Measurements from ENCODE around the gene NPIPA1.
"Not testable (repeated sequence)": the region's sequence is repeated elsewhere in the genome, so short reads cannot be mapped to it uniquely, and the experiment has no call there.

NPIPA1 gene

DNA sequence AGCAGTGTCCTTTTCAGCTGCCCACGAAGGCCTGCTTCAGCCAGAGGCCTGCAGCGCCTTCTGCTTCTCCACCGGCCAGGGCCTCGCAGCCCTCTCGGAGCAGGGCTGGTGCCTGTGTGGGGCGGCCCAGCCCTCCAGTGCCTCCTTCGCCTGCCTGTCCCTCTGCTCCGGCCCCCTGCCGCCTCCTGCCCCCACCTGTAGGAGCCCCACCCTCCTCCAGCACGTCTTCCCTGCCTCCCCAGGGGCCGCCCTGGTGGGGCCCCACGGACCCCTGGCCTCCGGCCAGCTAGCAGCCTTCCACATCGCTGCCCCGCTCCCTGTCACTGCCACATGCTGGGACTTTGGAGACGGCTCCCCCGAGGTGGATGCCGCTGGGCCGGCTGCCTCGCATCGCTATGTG is 18.7 kb upstream of the NPIPA1 start:
- H3K27ac ChIP-seq (ENCODE audit: low read depth, low read length); H3K4me1 ChIP-seq (ENCODE audit: control insufficient read depth, insufficient read depth, low read length); H3K9me3 ChIP-seq (ENCODE audit: control insufficient read depth, insufficient read depth, low read depth, low read length); H3K9ac ChIP-seq (ENCODE audit: low read length); H3K27me3 ChIP-seq (ENCODE audit: control insufficient read depth, insufficient read depth, low read length); H3K36me3 ChIP-seq (ENCODE audit: control insufficient read depth, insufficient read depth, low read length); H3K4me3 ChIP-seq (ENCODE audit: low read depth, low read length): not testable (repeated sequence)

GRCh38 chr16:14919837-14920600 is 17.2 kb upstream of the NPIPA1 start:
- not testable (repeated sequence) for H3K9ac ChIP-seq (ENCODE audit: low read length); H3K4me1 ChIP-seq (ENCODE audit: control insufficient read depth, insufficient read depth, low read length); H3K27ac ChIP-seq (ENCODE audit: low read depth, low read length); H3K4me3 ChIP-seq (ENCODE audit: low read depth, low read length); H3K36me3 ChIP-seq (ENCODE audit: control insufficient read depth, insufficient read depth, low read length); H3K9me3 ChIP-seq (ENCODE audit: control insufficient read depth, insufficient read depth, low read depth, low read length); H3K27me3 ChIP-seq (ENCODE audit: control insufficient read depth, insufficient read depth, low read length)

- not testable (repeated sequence) for H3K27ac ChIP-seq (ENCODE audit: low read depth, low read length); H3K4me1 ChIP-seq (ENCODE audit: control insufficient read depth, insufficient read depth, low read length); H3K9me3 ChIP-seq (ENCODE audit: control insufficient read depth, insufficient read depth, low read depth, low read length); H3K36me3 ChIP-seq (ENCODE audit: control insufficient read depth, insufficient read depth, low read length); H3K9ac ChIP-seq (ENCODE audit: low read length); H3K4me3 ChIP-seq (ENCODE audit: low read depth, low read length); H3K27me3 ChIP-seq (ENCODE audit: control insufficient read depth, insufficient read depth, low read length)
Observed at GRCh38 chr16:14922285-14922684, 15.0 kb upstream of the NPIPA1 start.

DNA sequence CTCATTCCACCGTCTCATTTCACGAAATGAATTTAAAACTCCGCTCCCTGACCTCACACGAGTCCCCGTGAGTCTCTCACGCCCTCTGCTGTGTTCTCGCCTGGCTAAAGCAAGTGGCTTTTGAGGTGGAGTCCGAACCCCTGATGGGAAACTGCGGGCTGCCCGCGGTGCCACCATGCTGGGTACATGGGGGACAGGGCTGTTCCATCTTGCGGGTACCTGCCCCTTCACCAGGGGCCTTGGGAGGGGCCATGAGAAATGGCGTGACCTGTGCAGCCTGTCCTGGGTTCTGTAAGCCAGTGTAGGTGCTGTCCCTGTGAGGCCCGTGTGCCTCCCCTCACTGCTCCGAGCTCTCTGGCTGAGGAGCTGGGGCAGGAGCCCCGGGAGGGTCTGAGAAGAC is 14.3 kb upstream of the NPIPA1 start:
- not testable (repeated sequence) for H3K9me3 ChIP-seq (ENCODE audit: control insufficient read depth, insufficient read depth, low read depth, low read length); H3K4me3 ChIP-seq (ENCODE audit: low read depth, low read length)

GRCh38 chr16:14923394-14924088 is 13.7 kb upstream of the NPIPA1 start:
- not testable (repeated sequence) for H3K36me3 ChIP-seq (ENCODE audit: control insufficient read depth, insufficient read depth, low read length); H3K4me1 ChIP-seq (ENCODE audit: control insufficient read depth, insufficient read depth, low read length); H3K9ac ChIP-seq (ENCODE audit: low read length); H3K4me3 ChIP-seq (ENCODE audit: low read depth, low read length); H3K9me3 ChIP-seq (ENCODE audit: control insufficient read depth, insufficient read depth, low read depth, low read length); H3K27ac ChIP-seq (ENCODE audit: low read depth, low read length); H3K27me3 ChIP-seq (ENCODE audit: control insufficient read depth, insufficient read depth, low read length)

More for the DNA sequence above, 14.3 kb upstream of the NPIPA1 start:
- H3K36me3 ChIP-seq (ENCODE audit: control insufficient read depth, insufficient read depth, low read length); H3K4me1 ChIP-seq (ENCODE audit: control insufficient read depth, insufficient read depth, low read length); H3K27me3 ChIP-seq (ENCODE audit: control insufficient read depth, insufficient read depth, low read length); H3K9ac ChIP-seq (ENCODE audit: low read length); H3K27ac ChIP-seq (ENCODE audit: low read depth, low read length): not testable (repeated sequence)

DNA sequence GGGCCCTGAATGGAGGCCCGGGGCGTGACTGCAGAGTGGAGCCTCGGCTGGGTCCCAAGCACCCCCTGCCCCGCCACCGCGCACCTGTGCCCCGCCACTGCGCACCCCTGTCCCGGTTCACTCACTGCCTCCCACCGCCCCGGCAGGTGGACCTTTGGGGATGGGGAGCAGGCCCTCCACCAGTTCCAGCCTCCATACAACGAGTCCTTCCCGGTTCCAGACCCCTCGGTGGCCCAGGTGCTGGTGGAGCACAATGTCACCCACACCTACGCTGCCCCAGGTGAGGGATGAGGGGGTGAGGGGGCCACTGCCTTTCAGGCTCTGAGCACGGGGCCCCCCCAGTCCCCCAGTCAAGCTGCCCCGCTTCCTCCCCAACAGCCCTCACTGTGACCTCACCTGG is 12.9 kb upstream of the NPIPA1 start:
- not testable (repeated sequence) for H3K27me3 ChIP-seq (ENCODE audit: control insufficient read depth, insufficient read depth, low read length); H3K27ac ChIP-seq (ENCODE audit: low read depth, low read length); H3K36me3 ChIP-seq (ENCODE audit: control insufficient read depth, insufficient read depth, low read length); H3K4me3 ChIP-seq (ENCODE audit: low read depth, low read length); H3K4me1 ChIP-seq (ENCODE audit: control insufficient read depth, insufficient read depth, low read length); H3K9ac ChIP-seq (ENCODE audit: low read length); H3K9me3 ChIP-seq (ENCODE audit: control insufficient read depth, insufficient read depth, low read depth, low read length)

GRCh38 chr16:14924982-14925381 is 12.3 kb upstream of the NPIPA1 start:
- H3K4me1 ChIP-seq (ENCODE audit: control insufficient read depth, insufficient read depth, low read length); H3K9ac ChIP-seq (ENCODE audit: low read length); H3K36me3 ChIP-seq (ENCODE audit: control insufficient read depth, insufficient read depth, low read length); H3K4me3 ChIP-seq (ENCODE audit: low read depth, low read length); H3K27me3 ChIP-seq (ENCODE audit: control insufficient read depth, insufficient read depth, low read length); H3K9me3 ChIP-seq (ENCODE audit: control insufficient read depth, insufficient read depth, low read depth, low read length); H3K27ac ChIP-seq (ENCODE audit: low read depth, low read length): not testable (repeated sequence)

DNA sequence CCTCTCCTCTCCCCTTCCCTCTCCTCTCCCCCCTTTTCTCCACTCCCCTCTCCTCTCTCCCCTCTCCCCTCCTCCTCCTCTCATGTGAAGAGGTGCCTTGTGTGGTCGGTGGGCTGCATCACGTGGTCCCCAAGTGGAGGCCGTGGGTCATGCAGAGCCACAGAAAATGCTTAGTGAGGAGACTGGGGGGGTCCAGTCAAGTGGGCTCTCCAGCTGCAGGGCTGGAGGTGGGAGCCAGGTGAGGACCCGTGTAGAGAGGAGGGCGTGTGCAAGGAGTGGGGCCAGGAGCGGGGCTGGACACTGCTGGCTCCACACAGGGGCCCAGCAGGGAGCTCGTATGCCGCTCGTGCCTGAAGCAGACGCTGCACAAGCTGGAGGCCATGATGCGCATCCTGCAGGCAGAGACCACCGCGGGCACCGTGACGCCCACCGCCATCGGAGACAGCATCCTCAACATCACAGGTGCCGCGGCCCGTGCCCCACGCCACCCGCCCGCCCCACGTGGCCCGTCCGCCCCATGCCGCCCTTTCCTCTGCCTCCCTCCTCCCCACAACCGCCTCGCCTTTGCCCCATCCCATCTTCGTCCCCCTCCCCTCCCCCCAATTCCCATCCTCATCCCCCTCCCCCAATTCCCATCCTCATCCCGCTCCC is 9.1 kb upstream of the NPIPA1 start:
- H3K27ac ChIP-seq (ENCODE audit: low read depth, low read length); H3K36me3 ChIP-seq (ENCODE audit: control insufficient read depth, insufficient read depth, low read length); H3K27me3 ChIP-seq (ENCODE audit: control insufficient read depth, insufficient read depth, low read length); H3K9me3 ChIP-seq (ENCODE audit: control insufficient read depth, insufficient read depth, low read depth, low read length); H3K9ac ChIP-seq (ENCODE audit: low read length); H3K4me3 ChIP-seq (ENCODE audit: low read depth, low read length); H3K4me1 ChIP-seq (ENCODE audit: control insufficient read depth, insufficient read depth, low read length): not testable (repeated sequence)

DNA sequence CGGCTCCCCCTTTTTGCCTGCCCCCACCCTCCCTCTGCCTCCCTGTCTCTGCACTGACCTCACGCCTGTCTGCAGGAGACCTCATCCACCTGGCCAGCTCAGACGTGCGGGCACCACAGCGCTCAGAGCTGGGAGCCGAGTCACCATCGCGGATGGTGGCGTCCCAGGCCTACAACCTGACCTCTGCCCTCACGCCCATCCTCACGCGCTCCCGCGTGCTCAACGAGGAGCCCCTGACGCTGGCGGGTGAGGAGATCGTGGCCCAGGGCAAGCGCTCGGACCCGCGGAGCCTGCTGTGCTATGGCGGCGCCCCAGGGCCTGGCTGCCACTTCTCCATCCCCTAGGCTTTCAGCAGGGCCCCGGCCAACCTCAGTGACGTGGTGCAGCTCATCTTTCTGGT is 8.1 kb upstream of the NPIPA1 start:
- H3K36me3 ChIP-seq (ENCODE audit: control insufficient read depth, insufficient read depth, low read length); H3K9ac ChIP-seq (ENCODE audit: low read length); H3K9me3 ChIP-seq (ENCODE audit: control insufficient read depth, insufficient read depth, low read depth, low read length); H3K27me3 ChIP-seq (ENCODE audit: control insufficient read depth, insufficient read depth, low read length); H3K4me3 ChIP-seq (ENCODE audit: low read depth, low read length); H3K27ac ChIP-seq (ENCODE audit: low read depth, low read length); H3K4me1 ChIP-seq (ENCODE audit: control insufficient read depth, insufficient read depth, low read length): not testable (repeated sequence)

GRCh38 chr16:14930246-14930645 is 7.0 kb upstream of the NPIPA1 start:
- H3K9ac ChIP-seq (ENCODE audit: low read length); H3K36me3 ChIP-seq (ENCODE audit: control insufficient read depth, insufficient read depth, low read length); H3K4me1 ChIP-seq (ENCODE audit: control insufficient read depth, insufficient read depth, low read length); H3K4me3 ChIP-seq (ENCODE audit: low read depth, low read length); H3K9me3 ChIP-seq (ENCODE audit: control insufficient read depth, insufficient read depth, low read depth, low read length); H3K27me3 ChIP-seq (ENCODE audit: control insufficient read depth, insufficient read depth, low read length); H3K27ac ChIP-seq (ENCODE audit: low read depth, low read length): not testable (repeated sequence)

GRCh38 chr16:14930971-14931370 is 6.3 kb upstream of the NPIPA1 start:
- not testable (repeated sequence) for H3K9me3 ChIP-seq (ENCODE audit: control insufficient read depth, insufficient read depth, low read depth, low read length); H3K27me3 ChIP-seq (ENCODE audit: control insufficient read depth, insufficient read depth, low read length); H3K36me3 ChIP-seq (ENCODE audit: control insufficient read depth, insufficient read depth, low read length); H3K4me1 ChIP-seq (ENCODE audit: control insufficient read depth, insufficient read depth, low read length); H3K4me3 ChIP-seq (ENCODE audit: low read depth, low read length); H3K27ac ChIP-seq (ENCODE audit: low read depth, low read length); H3K9ac ChIP-seq (ENCODE audit: low read length)
